CD4-positive, alpha-beta T cell treated with Interleukin-6 at 100 ng/mL for 8 hours (primary cell): ENCODE data around the gene LDB3.

Experiments
- DNase-seq: peaks from one replicate; pipeline ENCODE4 v3.0.0-alpha.2; 2020; ENCODE audit warnings: mixed read lengths, low spot score

LDB3 gene

DNA sequence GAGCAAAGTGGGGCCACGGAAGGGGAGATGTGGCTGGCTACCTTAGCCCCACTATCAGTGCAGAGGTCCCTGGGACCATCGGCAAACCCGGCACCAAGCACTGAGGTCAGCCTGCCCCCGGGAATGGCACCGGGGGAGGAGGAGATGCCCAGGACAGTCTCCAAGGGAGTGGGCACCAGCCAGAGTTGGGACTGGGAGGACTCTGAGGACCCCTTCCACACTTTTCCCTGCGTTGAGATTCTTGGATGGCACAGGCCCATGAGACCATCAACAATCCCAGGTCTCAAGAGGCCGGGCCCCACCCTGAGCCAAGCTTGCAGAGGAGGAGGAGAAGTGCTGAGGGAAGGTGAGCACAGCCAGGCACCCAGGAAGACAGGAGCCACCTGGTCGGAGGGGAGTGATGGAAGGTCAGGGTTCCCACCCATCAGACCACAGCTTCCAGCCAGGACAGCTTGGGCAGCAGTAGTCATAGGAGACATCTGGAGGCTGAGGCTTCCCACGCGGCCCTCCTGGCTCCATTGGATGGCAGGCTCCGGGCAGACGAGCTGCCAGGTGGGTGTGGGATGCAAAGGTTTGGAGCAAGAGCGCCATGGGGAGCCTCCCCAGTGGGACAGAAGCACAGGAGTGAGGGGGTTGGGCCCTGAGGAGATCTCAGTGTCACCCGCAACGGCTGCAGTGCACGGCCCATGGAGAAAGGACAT lies 16.5 kb upstream of the LDB3 start:
- no peak for DNase-seq

GRCh38 chr10:86652361-86653202 lies 15.7 kb upstream of the LDB3 start:
- no peak for DNase-seq

DNA sequence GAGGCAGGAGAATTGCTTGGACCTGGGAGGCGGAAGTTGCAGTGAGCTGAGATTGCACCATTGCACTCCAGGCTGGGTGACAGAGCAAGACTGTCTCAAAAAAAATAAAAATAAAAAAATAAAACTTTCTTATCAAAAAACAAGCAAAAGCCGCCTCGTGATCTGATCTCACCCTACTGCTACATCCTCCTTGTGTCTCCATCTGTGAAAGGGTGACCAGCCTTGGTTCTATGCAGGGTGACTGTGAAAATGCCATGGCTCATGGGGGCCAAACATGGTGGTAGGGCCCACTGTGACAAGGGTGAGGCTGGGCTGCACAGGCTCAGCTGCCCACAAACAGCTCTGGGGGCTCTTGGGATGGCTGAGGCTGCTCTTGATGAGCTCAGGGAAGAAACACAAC lies 14.9 kb upstream of the LDB3 start:
- DNase-seq: no peak

- DNase-seq: no peak
Measured at GRCh38 chr10:86653987-86654386, 14.3 kb upstream of the LDB3 start.

GRCh38 chr10:86654411-86655172 lies 13.7 kb upstream of the LDB3 start, which contains the start of gene OPN4:
Gene OPN4 (plus strand): TSS chr10:86654547. CDS start chr10:86654784, 237 bp downstream.
- DNase-seq: no peak

DNA sequence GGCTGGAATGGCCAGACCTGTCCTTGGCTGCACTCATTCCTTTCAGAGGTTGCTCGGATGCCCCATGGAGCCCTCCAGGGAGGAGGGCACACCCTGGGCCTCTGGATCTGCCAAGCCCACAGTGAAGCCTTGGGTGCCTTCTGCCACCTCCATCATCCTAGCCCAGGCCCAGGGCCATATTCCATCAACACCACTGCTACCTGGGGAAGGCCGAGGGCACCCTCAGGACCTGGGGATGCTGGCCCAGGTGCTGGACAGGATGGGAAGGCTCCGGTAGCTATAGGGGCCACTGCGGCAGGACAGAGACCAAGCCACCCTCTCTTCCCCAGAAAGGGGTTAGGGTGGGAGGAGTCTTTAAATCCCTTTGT lies 13.2 kb upstream of the LDB3 start:
- no peak for DNase-seq

DNA sequence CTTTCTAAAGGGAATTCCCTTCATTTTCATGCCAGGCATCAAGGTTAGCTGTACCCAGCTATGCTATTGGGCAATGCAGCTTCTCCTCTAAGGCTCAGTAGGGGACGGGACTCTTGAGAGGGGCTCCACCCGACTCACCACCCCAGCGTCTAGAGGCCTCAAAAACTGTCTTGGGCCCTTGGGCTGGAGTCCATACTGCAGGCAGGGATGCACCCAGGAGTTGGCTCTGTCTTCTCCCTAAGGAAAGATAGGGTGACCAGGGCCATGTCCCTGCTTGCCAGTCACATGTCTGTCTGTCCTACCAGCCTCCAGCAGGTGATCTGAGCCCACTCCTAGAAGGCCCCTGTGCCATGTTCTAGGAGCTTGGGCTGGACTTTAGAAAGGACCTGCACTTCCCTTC lies 12.7 kb upstream of the LDB3 start:
- no peak for DNase-seq

- no peak for DNase-seq
Measured at GRCh38 chr10:86657011-86657395, 11.3 kb upstream of the LDB3 start.

DNA sequence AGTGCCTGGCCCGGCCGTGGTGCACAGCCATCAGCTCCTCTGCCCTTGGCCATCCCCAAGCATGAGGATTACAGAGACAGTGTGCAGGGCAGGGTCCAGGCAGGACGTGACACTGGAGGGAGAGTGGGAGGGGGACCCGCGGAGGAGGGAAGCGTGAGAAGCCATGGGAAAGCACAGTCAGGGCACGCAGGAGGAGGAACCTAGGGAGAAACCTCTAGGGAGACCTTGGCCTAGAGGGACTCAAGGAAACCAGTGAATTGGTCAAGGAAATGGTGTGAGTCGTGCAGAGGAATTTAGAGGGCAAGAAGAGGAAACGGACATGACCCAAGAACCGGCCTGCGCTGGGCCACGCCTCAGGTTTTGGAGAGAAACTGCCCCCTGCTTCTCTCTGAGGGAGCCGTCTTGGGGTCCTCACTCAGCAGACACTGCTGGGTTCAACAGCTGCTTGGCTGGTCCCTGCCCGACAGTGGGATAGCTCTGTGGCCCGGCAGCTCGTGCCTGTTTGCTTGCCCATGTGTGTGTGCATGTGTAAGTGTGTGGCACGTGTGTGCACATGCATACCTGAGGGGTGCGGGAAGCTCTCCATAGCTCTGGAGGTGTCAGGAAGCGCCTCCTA lies 10.8 kb upstream of the LDB3 start:
- DNase-seq: no peak

DNA sequence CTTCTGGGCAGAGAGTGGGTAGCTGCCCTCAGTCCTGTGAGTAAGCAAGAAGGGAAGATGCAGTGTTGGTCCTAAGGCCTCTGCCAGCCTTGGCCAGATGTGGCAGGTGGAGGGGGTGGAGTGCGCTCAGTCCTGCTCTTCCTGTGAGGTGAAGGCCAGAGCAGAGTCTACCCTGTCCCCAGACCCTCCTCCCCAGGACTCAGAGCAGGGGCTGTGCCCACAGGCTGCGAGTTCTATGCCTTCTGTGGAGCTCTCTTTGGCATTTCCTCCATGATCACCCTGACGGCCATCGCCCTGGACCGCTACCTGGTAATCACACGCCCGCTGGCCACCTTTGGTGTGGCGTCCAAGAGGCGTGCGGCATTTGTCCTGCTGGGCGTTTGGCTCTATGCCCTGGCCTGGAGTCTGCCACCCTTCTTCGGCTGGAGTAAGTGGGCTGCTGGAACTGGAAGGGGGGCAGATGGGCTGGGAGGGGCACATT lies 10.0 kb upstream of the LDB3 start:
- DNase-seq: no peak

DNA sequence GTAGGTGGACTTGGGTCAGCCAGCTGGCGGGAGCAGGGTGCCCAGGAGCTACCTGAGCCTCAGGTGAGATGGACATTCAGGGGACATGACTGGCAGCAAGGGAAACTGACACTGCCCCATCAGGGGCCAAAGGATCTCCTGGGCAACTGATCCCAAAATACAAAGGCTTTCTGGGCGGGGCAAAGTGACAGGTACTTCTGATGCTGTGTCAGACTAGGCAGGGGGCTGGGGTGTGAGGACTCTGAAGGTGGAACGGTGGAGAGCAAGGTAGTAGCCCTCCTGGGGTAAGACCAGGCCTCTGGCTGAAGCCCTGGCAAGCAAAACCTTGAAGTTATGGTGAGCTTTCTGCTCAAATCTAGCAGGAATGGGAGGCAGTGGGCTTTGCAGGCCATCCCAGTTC lies 9.6 kb upstream of the LDB3 start:
- DNase-seq: no peak

DNA sequence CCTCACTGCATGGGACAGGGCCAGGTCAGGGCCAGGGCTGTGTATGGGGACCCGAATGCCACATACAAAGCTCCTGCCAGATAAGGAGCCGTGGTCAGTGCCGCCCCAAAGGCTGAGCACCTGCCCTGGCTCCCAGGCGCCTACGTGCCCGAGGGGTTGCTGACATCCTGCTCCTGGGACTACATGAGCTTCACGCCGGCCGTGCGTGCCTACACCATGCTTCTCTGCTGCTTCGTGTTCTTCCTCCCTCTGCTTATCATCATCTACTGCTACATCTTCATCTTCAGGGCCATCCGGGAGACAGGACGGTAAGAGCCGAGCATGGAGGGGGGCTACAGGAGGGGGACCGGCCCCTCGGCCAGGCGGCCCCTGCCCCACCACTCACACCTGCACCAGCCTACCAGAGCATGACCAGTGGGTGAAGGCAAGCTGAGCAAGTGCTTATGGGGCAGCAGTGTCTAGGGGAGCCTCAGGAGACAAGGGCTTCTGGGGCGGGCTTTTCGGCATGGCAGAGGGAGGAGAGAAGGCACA lies 9.1 kb upstream of the LDB3 start:
- DNase-seq: no peak

- DNase-seq: no peak
Measured at GRCh38 chr10:86659721-86660453, 8.4 kb upstream of the LDB3 start.

DNA sequence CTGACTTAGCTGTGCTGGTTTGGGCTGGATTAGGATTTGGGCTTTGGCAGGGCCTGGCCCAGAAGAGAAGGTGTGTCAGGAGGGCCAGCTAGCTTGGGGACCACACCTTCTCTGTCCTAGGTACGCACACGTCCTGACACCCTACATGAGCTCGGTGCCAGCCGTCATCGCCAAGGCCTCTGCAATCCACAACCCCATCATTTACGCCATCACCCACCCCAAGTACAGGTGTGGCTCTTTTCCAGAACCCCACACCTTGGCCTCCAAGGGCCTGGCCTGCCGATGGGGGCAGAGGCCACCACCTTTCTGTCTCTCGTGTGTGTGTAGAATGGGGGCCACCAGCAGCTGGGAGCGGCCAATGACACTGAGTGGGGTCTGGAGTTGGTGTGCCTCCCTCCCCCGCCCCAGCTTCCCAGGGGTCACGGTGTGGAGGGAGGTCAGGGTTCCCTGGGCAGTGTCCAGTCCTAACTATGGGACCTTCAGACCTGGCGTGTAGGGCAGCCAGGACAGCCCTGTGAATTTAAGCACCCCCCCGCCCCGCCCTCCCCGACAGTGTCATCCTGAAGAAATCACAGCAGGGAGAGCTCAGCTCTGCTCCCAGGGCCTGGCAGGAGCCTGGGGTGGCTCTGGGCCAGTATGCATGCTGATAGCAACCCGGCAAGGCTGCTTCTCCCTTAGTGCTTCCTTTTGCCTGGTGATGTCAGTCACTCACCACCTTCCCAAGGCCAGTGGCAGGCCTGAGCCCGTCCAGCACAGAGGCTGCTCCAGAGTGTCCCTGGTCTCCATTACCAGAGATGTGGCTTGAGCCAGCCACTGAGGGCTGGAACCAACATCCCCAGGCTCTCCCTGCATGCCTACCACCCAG lies 6.9 kb upstream of the LDB3 start:
- DNase-seq: no peak

GRCh38 chr10:86662186-86663045 lies 5.9 kb upstream of the LDB3 start:
- DNase-seq: no peak

GRCh38 chr10:86663046-86663345 lies 5.3 kb upstream of the LDB3 start:
- DNase-seq: no peak

DNA sequence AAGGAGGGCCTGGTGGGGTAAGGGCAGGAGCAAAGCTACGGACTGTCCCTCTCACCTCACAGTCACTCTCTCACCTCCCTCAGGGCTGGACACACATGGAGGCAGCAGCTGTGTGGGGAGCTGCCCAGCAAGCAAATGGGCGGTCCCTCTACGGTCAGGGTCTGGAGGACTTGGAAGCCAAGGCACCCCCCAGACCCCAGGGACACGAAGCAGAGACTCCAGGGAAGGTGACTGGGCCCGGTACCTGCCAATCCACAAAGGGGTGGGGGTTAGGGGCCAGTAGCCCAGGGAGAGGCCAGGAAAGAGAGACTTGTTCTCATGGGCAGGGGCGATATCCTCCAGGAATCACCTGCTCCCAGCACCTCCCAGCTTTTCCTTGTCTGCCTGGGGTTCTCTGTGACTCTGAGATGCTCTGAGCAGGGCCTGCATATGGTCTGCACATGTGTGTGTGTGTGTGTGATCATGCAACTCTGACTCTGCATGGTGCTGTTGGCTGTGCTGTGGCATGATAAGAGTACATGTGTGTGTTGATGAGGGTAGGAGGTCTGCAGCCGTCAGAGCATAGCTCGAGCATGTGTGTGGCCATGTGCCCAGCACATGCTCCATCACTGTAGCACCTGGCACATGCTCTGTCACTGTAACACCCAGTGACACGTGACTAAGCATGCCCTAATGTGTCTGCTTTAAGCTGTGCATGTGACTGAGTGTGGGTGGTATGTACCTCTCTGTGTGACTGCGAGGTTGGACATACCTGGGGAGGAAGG lies 4.6 kb upstream of the LDB3 start:
- no peak for DNase-seq

DNA sequence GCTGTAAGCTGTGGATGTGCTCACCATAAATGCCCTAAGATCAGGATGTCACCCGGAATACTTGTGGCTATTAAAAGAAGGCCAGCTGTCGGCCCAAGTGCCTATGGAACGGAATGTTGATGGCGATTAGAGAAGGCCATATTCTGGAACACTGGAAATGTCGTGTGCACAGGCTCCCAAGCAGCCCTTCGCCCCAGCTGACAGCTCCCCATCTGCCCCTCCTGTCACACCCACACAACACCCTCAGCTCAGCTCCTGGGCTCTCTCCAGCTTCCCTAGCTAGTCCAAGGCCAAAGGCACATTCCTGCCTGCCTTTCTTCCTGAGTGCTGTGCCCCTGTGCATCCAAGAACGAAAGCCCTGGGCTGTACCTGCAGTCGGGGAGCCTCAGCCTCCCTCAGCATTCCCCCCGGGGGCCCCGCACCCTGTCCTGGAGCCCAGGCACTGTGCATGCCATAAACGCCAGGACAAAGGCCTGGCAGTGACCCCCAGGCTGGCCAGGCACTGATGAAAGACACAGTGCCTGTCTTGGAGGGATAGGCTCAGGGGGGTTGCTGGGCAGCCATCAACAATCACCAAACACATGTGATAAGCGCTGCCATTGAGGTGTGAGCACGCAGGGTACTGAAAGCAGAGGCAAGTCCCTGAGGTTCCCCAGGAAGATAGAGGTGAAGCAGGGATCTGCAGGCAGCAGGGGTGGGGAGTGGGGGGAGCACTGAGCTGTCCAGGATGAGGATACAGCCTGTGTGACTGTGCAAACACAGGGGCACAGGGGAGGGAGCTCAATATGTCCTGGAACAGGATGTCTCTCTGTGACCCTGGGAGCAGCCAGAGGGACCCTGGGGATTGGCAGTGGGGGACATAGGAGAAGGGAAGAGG lies 3.7 kb upstream of the LDB3 start:
- no peak for DNase-seq
